ENCODE measurements around the gene IER2.
A peak's percentile ranks its signal among the peaks of the same experiment; 100 is the strongest.

IER2 gene

DNA sequence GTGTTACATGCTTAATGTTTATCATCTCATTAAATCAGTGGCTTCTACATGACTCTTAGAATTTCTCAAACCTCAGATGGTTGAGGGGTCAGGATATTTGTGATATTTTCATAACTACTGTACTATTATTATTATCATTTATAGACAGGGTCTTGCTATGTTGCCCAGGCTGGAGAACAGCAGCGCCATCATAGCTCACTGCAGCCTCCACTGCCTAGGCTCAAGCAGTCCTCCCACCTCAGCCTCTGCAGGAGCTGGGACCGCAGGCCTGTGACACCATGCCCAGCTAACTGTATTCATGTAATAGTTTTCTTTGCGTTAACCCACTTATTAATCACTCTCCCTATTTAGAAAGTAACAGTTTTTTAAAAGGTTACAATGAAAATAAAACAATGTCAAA, 9.5 kb downstream of the IER2 start:
- no peak for DNase-seq
- Histone ChIP-seq H3K4me1 (peaks cover 23% of the 10 kb centered on the region), H3K36me3 (no peaks in the 10 kb centered on the region), H3K9me3 (no peaks in the 10 kb centered on the region), H3K27me3 (no peaks in the 10 kb centered on the region), H3K4me3 (ENCODE audit: low read depth, low read length) (no peak overlapping the region)
- TF ChIP-seq, protein P1, sequence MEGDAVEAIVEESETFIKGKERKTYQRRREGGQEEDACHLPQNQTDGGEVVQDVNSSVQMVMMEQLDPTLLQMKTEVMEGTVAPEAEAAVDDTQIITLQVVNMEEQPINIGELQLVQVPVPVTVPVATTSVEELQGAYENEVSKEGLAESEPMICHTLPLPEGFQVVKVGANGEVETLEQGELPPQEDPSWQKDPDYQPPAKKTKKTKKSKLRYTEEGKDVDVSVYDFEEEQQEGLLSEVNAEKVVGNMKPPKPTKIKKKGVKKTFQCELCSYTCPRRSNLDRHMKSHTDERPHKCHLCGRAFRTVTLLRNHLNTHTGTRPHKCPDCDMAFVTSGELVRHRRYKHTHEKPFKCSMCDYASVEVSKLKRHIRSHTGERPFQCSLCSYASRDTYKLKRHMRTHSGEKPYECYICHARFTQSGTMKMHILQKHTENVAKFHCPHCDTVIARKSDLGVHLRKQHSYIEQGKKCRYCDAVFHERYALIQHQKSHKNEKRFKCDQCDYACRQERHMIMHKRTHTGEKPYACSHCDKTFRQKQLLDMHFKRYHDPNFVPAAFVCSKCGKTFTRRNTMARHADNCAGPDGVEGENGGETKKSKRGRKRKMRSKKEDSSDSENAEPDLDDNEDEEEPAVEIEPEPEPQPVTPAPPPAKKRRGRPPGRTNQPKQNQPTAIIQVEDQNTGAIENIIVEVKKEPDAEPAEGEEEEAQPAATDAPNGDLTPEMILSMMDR (IDR thresholded peaks at IDR 0.05; ENCODE audit: low read depth, low read length) = no peak

DNA sequence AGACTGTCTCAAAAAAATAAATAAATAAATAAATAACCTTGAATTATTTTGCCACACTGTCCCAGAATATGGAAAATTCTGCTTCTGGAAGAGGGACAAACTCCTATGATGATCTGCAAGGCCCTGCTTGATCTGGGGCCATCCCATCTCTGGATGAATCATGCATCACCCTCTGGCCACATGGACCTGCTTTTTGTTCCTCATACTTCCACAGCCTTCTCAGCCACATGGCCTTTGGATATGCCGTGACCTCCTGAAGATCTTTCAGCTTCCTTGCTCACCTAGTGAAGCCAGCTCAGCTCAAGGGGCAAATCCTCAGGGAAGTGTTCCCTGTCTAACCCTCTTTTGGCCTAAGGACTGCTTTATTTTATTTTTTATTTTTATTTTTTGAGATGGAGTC, 10.3 kb downstream of the IER2 start:
- no peaks in the 10 kb centered on the region for H3K9me3 ChIP-seq
- H3K4me3 ChIP-seq (ENCODE audit: low read depth, low read length) = no peak overlapping the region
- no peaks in the 10 kb centered on the region for H3K27me3 ChIP-seq
- H3K36me3 ChIP-seq = no peaks in the 10 kb centered on the region
- no peak for DNase-seq
- TF ChIP-seq, protein P1 (IDR thresholded peaks at IDR 0.05; ENCODE audit: low read depth, low read length) = no peak
- H3K4me1 ChIP-seq = peaks cover 26% of the 10 kb centered on the region

DNA sequence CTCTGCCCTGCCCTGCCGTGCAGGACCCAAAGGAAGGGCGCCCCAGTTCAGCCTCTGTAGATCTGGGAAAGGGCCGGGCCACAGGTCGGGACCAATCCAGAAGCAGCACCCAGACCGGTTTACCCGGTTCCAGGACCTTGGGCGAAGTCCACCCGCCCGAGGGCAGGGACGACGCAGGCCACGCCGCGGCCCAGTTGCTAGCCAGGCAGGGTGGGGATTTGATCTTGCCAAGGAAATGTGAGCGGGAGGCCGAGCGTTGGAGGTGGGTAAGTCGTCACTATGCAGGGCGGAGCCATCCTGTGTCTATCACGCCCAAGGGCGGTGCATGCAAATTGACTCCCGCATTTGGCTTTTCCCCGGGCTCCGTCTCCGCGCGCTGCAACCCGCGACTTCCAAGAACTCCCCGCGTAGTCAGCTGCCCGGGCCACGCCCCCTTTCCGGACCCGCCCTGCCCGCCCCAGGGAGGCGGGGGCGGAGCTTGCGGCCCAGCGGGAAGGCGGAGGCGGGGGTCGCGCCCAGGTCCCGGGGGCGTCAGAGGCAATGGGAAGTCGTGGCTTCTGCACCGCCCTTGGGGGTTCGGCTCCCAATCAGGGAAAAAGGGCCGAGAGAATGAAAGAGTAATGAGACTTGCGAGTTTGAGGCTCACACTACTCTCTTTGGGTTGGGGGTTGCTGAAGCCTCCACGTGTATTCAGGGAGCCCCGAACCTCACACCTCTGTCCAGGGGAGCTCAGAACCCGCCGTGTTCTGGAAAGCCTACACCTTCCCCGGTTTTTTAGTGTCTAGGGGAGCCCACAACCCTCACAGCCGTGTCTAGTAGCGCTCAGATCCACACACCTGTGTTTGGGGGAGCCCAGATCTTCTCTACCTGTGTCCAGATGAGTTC, 12.8 kb downstream of the IER2 start:
- Histone ChIP-seq H3K4me3 (ENCODE audit: low read depth, low read length) (peak overlapping the region; percentile 58), H3K4me1 (peaks cover 20% of the 10 kb centered on the region), H3K36me3 (no peaks in the 10 kb centered on the region), H3K9me3 (no peaks in the 10 kb centered on the region), H3K27me3 (no peaks in the 10 kb centered on the region)
- TF ChIP-seq, protein P1 (IDR thresholded peaks at IDR 0.05; ENCODE audit: low read depth, low read length) = no peak
- peak; percentile 97 for DNase-seq

DNA sequence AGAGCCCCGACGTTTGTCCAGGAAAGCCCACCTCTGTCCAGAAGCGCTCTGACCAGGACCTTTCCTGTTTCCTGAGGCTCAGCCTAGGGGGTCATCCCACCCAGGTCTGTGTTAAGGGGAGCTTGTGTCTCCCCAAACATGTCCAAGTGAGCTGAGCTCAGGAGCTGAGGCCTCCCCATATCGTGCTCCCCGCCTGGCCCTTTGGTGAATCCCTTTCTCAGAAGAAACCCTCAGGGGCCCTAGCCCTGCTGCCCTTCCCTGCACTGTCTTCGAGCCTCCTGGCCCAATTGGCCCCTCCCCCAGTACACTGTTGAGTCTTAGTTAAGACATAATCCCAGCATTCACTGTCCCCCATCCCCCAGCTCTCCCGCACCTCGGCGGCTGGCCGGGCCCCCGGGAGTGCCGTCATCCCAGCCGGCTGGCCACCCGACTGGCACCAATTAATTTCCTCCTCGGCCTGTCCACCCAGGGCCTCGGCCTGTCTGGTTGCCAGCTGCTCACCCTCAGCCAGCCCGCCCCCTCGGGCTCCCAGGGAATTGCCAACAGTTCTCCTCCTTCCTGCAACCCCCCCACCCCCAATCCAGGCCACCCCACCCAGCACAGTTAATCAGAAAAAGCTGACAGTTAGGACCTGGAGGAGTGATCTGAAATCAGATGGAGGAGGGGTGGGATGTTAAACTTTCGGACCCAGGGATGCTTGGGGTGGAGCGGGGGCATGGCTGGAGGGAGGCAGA, 13.6 kb downstream of the IER2 start:
- Histone ChIP-seq H3K27me3 (no peaks in the 10 kb centered on the region), H3K4me3 (ENCODE audit: low read depth, low read length) (peak overlapping the region; percentile 58), H3K4me1 (peaks cover 20% of the 10 kb centered on the region), H3K9me3 (no peaks in the 10 kb centered on the region), H3K36me3 (no peaks in the 10 kb centered on the region)
- DNase-seq = peak; percentile 94
- TF ChIP-seq, protein P1 (IDR thresholded peaks at IDR 0.05; ENCODE audit: low read depth, low read length) = no peak

DNA sequence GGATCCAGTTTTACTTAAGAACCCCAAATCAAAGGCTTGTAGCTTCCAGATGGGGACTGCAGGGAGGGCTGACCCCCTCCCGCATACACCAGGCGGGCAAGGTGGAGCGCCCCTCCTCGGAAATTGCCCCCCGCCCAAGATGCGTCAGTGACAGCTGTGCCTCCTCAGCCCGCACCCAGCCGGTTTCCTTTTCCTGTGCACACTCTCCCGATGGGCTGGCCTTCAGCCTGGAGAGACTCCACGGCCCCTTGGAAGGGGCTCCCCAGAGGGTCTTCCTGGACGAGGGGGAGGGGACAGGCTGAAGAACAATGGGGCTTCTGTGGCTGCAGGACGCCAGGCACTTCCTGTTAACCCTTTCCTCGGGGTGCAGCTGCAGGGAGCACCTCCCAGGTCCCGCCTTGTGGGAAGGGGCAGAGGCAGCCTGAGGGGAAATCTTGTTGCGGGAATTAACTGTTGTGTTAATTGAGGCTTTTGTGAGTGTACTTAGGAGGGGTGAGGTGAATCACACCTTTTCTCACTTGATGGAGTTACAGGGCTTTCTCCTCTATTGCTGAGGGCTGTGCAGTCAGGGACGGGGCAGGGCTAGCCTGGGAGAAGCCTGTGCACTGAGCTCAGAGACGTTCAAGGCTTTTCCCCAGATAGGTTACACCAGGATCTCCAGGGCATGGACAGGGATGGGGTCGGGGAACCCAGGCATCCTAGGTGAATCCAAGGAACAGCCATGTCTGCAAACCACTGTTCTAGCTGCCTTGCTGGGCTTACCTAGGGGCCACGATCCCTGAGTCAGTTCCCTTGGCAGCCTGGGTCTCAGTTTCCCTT, 14.3 kb downstream of the IER2 start:
- Histone ChIP-seq H3K4me3 (ENCODE audit: low read depth, low read length) (peak overlapping the region; percentile 58), H3K27me3 (no peaks in the 10 kb centered on the region), H3K4me1 (peaks cover 20% of the 10 kb centered on the region), H3K36me3 (no peaks in the 10 kb centered on the region), H3K9me3 (no peaks in the 10 kb centered on the region)
- TF ChIP-seq, protein P1 (IDR thresholded peaks at IDR 0.05; ENCODE audit: low read depth, low read length) = no peak
- peak; percentile 91 for DNase-seq
